Renal cortex interstitium (tissue), 3 donors: Measurements from ENCODE around the gene RNASE7. TPM values are rescaled to one million over a fixed set of nuclear protein-coding genes. Genes with fewer than 3 reads are reported as not detected.

Experiments
- polyA plus RNA-seq, 3 donors: library from polyadenylated mRNA; unstranded; fragments of 120-200 nt; gene quantifications; one replicate each; pipeline ENCODE4 v1.2.1, GENCODE V29; 2013; ENCODE audit not compliant: insufficient read length in 3 of 3

RNASE7 gene
- polyA plus RNA-seq, 3 donors = 0.40 to 0.79 (median 0.42) TPM

Other genes starting within 250 kb of the RNASE7 start
- 100 to 1,000 TPM; 112 to 182 (median 142) TPM for gene RNASE1, start 239.5 kb upstream of the RNASE7 start, polyA plus RNA-seq
- 1 to 10 TPM in 2 of 3 donors, under 1 TPM in 1; 0.50 to 1.5 (median 1.1) TPM for gene RNASE3, start 151.0 kb upstream of the RNASE7 start, polyA plus RNA-seq
- 1 to 10 TPM in 2 of 3 donors, under 1 TPM in 1; 0.74 to 1.3 (median 1.2) TPM for gene RNASE2, start 86.9 kb upstream of the RNASE7 start, polyA plus RNA-seq
- 100 to 1,000 TPM in 1 of 3 donors, 10 to 100 TPM in 2; 82.1 to 128 (median 94.9) TPM for gene METTL17, start 52.4 kb upstream of the RNASE7 start, polyA plus RNA-seq
- 1 to 10 TPM; 1.2 to 2.1 (median 1.3) TPM for gene SLC39A2, start 43.1 kb upstream of the RNASE7 start, polyA plus RNA-seq
- 100 to 1,000 TPM; 140 to 183 (median 142) TPM for gene NDRG2, start 17.3 kb upstream of the RNASE7 start, polyA plus RNA-seq
- 1 to 10 TPM; 3.0 to 3.7 (median 3.6) TPM for gene TPPP2, start 12.1 kb upstream of the RNASE7 start, polyA plus RNA-seq
- under 1 TPM; 0.39 to 0.89 (median 0.40) TPM for gene RNASE13, start 7.6 kb upstream of the RNASE7 start, polyA plus RNA-seq
- under 1 TPM in 1 of 3 donors, not detected in 2; 0.24 TPM for gene RNASE8, start 15.5 kb downstream of the RNASE7 start, polyA plus RNA-seq
- gene ARHGEF40, start 27.9 kb downstream of the RNASE7 start, polyA plus RNA-seq = 10 to 100 TPM; 65.3 to 87.0 (median 76.4) TPM
- gene ZNF219, start 56.3 kb downstream of the RNASE7 start, polyA plus RNA-seq = 10 to 100 TPM; 22.9 to 43.4 (median 39.4) TPM
- gene TMEM253, start 58.7 kb downstream of the RNASE7 start, polyA plus RNA-seq = 1 to 10 TPM; 1.1 to 1.6 (median 1.5) TPM
- under 1 TPM; 0.03 to 0.05 (median 0.03) TPM for gene OR5AU1, start 113.7 kb downstream of the RNASE7 start, polyA plus RNA-seq
- gene HNRNPC, start 227.1 kb downstream of the RNASE7 start, polyA plus RNA-seq = 1,000 to 10,000 TPM in 1 of 3 donors, 100 to 1,000 TPM in 2; 833 to 1,041 (median 977) TPM
- gene RPGRIP1, start 237.7 kb downstream of the RNASE7 start, polyA plus RNA-seq = under 1 TPM; 0.36 to 0.42 (median 0.40) TPM